Measurements from ENCODE around the gene GET4.

The GET4 gene

GRCh38 chr7:886626-887487, 10.5 kb downstream of the GET4 start:
- DNase-seq: no peak

- no peak for DNase-seq
These were observed 11.1 kb downstream of the GET4 start for GRCh38 chr7:887488-887820.

GRCh38 chr7:888081-889024, 12.0 kb downstream of the GET4 start:
- no peak for DNase-seq

- no peak for DNase-seq
These were observed 12.7 kb downstream of the GET4 start for GRCh38 chr7:889025-889390.

GRCh38 chr7:889391-889790, 13.0 kb downstream of the GET4 start:
- no peak for DNase-seq

- DNase-seq: no peak
These were observed 14.5 kb downstream of the GET4 start for GRCh38 chr7:890868-891267.

GRCh38 chr7:891291-891690, 14.9 kb downstream of the GET4 start:
- no peak for DNase-seq

GRCh38 chr7:891805-892204, 15.5 kb downstream of the GET4 start:
- no peak for DNase-seq

- no peak for DNase-seq
These were observed 16.6 kb downstream of the GET4 start for GRCh38 chr7:892648-893593.

GRCh38 chr7:893686-894085, 17.3 kb downstream of the GET4 start:
- DNase-seq: no peak

GRCh38 chr7:894164-894867, 18.0 kb downstream of the GET4 start:
- no peak for DNase-seq

GRCh38 chr7:894927-895450, 18.6 kb downstream of the GET4 start:
- DNase-seq: no peak

- no peak for DNase-seq
These were observed 19.2 kb downstream of the GET4 start for GRCh38 chr7:895451-896052.

- no peak for DNase-seq
These were observed 20.2 kb downstream of the GET4 start for GRCh38 chr7:896346-897075.

- DNase-seq: no peak
These were observed 20.7 kb downstream of the GET4 start for GRCh38 chr7:897086-897485.

GRCh38 chr7:897771-898376, 21.5 kb downstream of the GET4 start:
- DNase-seq: no peak

- no peak for DNase-seq
These were observed 22.1 kb downstream of the GET4 start for GRCh38 chr7:898460-898854.

GRCh38 chr7:898855-899681, 22.7 kb downstream of the GET4 start:
- no peak for DNase-seq

- no peak for DNase-seq
These were observed 23.5 kb downstream of the GET4 start for GRCh38 chr7:899806-900205.

Measured in NCI-H1092 (cell line).